GM12873 (cell line): ENCODE results near the gene KCNMB4.

Experiments used
- TF ChIP-seq, protein P1 (sequence below): IDR thresholded peaks from 2 replicates; pipeline ENCODE4 v1.5.1; 2012; ENCODE audit warnings: low read depth, mild to moderate bottlenecking, moderate library complexity, low read length, control low read depth; ENCODE audit not compliant: insufficient read depth; ENCODE audit errors: missing control alignments

Gene KCNMB4

GRCh38 chr12:70482764-70483163, 116.7 kb downstream of the KCNMB4 start:
- TF ChIP-seq, protein P1, sequence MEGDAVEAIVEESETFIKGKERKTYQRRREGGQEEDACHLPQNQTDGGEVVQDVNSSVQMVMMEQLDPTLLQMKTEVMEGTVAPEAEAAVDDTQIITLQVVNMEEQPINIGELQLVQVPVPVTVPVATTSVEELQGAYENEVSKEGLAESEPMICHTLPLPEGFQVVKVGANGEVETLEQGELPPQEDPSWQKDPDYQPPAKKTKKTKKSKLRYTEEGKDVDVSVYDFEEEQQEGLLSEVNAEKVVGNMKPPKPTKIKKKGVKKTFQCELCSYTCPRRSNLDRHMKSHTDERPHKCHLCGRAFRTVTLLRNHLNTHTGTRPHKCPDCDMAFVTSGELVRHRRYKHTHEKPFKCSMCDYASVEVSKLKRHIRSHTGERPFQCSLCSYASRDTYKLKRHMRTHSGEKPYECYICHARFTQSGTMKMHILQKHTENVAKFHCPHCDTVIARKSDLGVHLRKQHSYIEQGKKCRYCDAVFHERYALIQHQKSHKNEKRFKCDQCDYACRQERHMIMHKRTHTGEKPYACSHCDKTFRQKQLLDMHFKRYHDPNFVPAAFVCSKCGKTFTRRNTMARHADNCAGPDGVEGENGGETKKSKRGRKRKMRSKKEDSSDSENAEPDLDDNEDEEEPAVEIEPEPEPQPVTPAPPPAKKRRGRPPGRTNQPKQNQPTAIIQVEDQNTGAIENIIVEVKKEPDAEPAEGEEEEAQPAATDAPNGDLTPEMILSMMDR, result no peak
